Measurements from ENCODE around the gene RTP4.

Gene RTP4, protein sequence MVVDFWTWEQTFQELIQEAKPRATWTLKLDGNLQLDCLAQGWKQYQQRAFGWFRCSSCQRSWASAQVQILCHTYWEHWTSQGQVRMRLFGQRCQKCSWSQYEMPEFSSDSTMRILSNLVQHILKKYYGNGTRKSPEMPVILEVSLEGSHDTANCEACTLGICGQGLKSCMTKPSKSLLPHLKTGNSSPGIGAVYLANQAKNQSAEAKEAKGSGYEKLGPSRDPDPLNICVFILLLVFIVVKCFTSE

DNA sequence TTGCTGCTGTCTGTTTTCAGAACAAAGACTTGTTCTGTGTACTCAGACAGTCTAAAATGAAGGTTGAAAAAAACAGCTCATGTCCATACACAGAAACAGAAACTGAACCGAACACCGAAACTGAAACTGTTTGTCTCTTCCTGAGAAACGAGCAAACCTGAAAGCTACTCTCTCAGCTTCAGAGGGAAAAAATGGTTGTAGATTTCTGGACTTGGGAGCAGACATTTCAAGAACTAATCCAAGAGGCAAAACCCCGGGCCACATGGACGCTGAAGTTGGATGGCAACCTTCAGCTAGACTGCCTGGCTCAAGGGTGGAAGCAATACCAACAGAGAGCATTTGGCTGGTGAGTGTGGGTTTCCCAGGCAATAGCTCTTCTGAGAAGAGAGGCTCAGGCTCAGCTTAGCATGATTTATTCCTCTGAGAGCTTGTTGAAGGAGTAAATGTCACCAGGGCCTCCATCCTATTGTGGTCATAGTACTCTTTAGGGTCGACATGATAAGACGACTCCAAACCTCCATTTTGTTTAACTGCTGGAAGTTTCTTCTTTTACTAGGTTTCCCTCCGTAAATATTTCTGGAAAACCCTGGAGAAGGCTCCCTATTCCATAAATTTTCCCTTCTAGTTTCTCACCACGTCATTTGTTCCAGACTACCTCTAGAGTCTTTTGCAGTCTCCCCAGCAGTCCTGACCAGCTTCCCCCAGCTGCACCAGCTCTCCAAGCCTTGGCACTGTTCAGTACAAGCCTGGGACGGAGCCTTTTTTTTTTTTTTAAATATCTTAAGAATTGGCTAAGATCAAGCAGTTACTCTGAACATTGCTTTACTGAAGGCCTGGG is at the start of gene RTP4:
Gene RTP4, plus strand, starts transcription at position 135 of the 838 bp plus-strand sequence. Its CDS starts 57 bp downstream, at position 192.
- H3K27me3 Mint-ChIP-seq, result no peaks in the 10 kb centered on the region
- H3K4me3 Mint-ChIP-seq, result peak within 1 kb of the TSS; percentile 94 to 98
- DNase-seq, result peak; percentile 27
- H3K27ac Mint-ChIP-seq, result peak within 1 kb of the TSS; percentile 99
- peaks cover 5 to 9% of the 10 kb centered on the region in 2 donors for H3K4me1 Mint-ChIP-seq
- peak; percentile 88 to 89 for ATAC-seq (replicated peaks)
- peaks cover 28 to 29% of the 10 kb centered on the region in 2 donors for H3K36me3 Mint-ChIP-seq
- H3K9me3 Mint-ChIP-seq, result peaks cover 0 to 1% of the 10 kb centered on the region in 2 donors

DNA sequence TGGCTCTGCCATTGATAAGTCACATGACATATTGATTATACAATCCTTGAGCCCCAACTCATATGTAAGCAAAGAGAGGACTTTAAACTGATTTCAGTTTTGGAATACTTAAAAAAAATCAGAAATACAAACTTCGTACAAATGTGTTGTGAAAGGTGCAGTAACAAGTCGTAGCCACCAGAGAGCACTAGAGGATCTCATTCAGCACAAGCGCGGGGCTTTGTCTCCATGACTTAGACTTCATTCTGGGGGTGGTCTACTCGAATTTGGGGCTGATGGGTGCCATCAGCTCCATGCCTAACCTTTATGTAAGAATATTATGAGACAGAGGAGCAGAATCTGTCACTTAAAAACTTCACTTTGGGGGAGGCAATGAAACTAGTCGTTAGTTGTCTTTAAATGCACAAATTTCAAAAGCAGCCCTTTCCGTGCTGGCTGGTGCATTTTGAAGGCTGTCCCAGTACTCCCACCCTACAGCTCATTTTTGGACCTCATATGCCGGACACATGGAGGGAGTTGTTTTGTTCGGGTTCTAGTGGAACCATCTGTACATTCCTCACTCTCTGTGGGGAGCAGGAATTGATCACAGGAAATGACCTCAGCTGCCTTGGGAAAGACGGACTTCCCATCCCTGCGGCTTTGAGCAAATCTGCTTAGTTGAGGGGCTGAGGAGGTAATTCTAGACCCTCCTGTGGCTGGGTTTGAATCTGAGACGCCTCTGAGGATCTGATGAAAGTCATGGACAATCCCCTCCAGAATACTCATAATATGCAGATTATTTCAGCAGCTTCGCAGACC is 49.2 kb upstream of the RTP4 start:
- H3K4me1 Mint-ChIP-seq, result peaks cover 6 to 7% of the 10 kb centered on the region in 2 donors
- H3K27ac Mint-ChIP-seq, result no peak overlapping the region
- DNase-seq, result no peak
- no peak for ATAC-seq (replicated peaks)
- H3K4me3 Mint-ChIP-seq, result no peak overlapping the region
- no peaks in the 10 kb centered on the region for H3K9me3 Mint-ChIP-seq
- H3K36me3 Mint-ChIP-seq, result no peaks in the 10 kb centered on the region
- H3K27me3 Mint-ChIP-seq, result peaks cover 31 to 37% of the 10 kb centered on the region in 2 donors

DNA sequence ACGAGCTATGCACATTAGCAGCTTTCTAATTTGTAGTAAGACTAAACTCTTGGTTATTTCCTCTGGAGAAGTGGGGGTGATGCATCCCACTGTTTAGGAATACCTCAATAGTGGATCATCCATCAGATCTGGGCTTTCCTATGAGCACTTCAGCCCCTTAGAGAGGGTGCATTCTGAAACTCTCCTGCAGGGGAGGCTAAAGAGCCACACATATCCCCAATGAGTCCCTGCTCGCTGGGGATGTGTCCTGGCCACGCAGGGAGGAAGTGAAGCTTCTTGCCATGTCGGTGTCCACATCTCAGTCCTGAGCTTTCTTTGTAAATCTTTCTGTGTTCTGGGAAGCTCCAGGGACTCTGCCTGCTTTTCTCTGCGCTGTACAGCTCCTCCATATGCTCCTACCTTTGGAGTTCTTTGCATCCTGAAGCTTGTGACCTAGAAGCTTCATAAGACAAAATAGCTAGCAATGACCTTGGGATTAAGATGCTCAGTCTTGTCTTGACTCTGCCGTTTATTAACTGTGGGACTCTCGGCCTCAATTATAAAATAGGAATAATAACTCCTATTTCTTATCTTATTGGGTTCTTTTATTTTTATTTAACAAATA is 48.4 kb upstream of the RTP4 start:
- ATAC-seq (replicated peaks) (peak; percentile 86 to 95), DNase-seq (peak; percentile 49)
- Mint-ChIP-seq H3K4me3 (no peak overlapping the region), H3K4me1 (peaks cover 6 to 7% of the 10 kb centered on the region in 2 donors), H3K27me3 (peaks cover 24 to 33% of the 10 kb centered on the region in 2 donors), H3K9me3 (no peaks in the 10 kb centered on the region), H3K27ac (no peak overlapping the region), H3K36me3 (no peaks in the 10 kb centered on the region)

DNA sequence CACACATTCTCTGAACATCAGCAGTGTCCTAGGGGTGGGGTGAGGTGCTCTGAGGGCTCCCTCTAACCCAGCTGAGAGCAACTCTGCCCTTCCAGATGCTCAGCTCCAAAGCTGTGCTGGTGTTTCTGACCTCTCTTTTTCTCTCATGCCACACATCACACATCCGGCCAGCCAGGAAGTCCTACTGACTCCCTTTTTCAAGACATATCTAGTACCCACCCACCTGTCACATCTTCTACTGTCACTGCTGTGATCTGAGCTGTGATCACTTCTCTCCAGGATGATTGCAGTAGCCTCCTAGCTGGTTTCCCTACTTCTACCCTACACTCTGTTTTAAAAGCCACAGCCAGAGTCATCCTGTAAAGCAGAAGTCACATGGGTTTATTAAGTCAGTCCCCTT is 46.4 kb upstream of the RTP4 start:
- DNase-seq (no peak), ATAC-seq (replicated peaks) (no peak)
- H3K27ac Mint-ChIP-seq, result no peak overlapping the region
- H3K9me3 Mint-ChIP-seq, result no peaks in the 10 kb centered on the region
- no peak overlapping the region for H3K4me3 Mint-ChIP-seq
- peaks cover 6 to 7% of the 10 kb centered on the region in 2 donors for H3K4me1 Mint-ChIP-seq
- H3K36me3 Mint-ChIP-seq, result no peaks in the 10 kb centered on the region
- H3K27me3 Mint-ChIP-seq, result peaks cover 18 to 28% of the 10 kb centered on the region in 2 donors

DNA sequence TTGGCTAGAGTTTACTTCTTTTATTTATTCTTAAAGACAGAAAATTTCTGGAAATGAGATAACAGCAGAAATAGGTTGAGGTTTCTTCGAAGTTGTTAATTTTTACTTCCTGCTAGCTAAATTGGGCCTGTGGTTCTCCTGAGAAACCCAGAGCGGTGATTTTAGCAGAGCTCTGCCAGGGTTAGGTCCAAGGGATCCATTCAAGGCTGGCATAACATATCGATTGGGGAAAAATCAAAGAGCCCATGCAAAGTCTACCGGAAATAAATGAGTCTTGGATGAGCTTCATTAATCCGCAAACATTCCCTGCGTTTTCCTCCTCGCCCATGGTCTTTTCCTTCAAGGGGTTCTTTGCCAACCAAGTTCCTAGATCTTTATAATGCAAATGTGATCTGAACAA is 45.9 kb upstream of the RTP4 start:
- no peak for DNase-seq
- Mint-ChIP-seq H3K27ac (no peak overlapping the region), H3K4me3 (no peak overlapping the region), H3K27me3 (peaks cover 13 to 23% of the 10 kb centered on the region in 2 donors), H3K36me3 (no peaks in the 10 kb centered on the region), H3K9me3 (no peaks in the 10 kb centered on the region), H3K4me1 (peaks cover 6 to 7% of the 10 kb centered on the region in 2 donors)
- no peak for ATAC-seq (replicated peaks)

DNA sequence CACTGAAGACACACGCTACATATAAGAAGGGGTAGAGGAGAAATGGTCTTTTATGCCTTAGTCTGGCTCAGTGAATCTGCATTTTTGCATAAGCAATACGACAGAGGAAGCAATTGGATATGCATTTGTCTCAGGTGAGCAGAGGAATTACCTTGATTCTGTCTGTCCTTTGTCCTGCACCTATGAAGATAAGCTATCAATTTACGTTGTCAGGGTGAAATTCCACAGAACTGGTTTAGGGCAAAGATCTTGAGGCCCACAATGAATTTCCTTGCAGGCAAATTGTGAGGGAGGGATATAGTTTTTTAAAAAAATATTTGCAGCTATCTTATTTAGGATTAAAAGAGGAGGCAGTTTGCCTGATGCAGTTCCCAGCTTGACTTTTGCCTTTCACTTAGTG is 45.1 kb upstream of the RTP4 start:
- peaks cover 8 to 16% of the 10 kb centered on the region in 2 donors for H3K27me3 Mint-ChIP-seq
- peaks cover 6 to 7% of the 10 kb centered on the region in 2 donors for H3K4me1 Mint-ChIP-seq
- H3K36me3 Mint-ChIP-seq, result no peaks in the 10 kb centered on the region
- H3K9me3 Mint-ChIP-seq, result no peaks in the 10 kb centered on the region
- H3K4me3 Mint-ChIP-seq, result no peak overlapping the region
- H3K27ac Mint-ChIP-seq, result no peak overlapping the region
- DNase-seq, result no peak
- ATAC-seq (replicated peaks), result no peak

DNA sequence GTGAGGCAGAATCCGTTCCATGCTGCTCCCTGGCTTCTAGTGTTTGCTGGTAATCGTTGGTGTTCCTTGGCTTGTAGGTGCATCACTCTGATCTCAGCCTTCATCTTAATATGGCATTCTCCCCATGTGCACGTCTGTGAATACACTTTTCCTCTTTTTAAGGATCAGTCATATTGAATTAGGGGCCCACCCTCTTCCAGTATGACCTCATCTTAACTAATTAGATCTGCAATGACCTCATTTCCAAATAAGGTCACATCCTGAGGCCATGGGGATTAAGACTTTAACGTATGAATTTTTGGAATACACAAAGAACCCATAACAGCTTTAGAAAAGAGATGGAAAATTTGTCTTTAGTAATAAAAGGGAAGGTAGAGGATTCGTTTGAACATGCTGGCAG is 42.6 kb upstream of the RTP4 start:
- H3K27ac Mint-ChIP-seq, result no peak overlapping the region
- ATAC-seq (replicated peaks) (no peak), DNase-seq (no peak)
- H3K9me3 Mint-ChIP-seq, result no peaks in the 10 kb centered on the region
- H3K4me1 Mint-ChIP-seq, result no peaks in the 10 kb centered on the region
- no peak overlapping the region for H3K4me3 Mint-ChIP-seq
- H3K36me3 Mint-ChIP-seq, result no peaks in the 10 kb centered on the region
- H3K27me3 Mint-ChIP-seq, result peaks cover 8% of the 10 kb centered on the region in 2 donors

DNA sequence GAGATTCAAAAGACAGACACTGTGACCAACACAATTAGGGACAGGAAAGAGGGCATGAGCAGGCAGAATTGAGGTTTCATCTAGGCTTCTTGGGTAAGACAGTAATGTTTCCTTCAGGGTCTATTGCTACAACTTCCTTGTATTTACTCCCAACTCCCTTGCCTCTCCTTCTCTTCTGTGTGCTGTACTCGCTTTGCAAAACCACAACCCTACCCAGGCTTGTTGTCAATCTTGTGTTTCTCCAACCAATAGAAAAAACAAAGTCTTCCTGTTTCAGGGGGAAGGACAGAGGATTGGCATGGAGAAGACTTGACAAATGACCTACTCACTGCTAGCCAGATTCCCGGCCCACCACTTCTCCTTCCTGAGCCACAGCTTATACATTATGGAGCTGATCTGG is 40.3 kb upstream of the RTP4 start:
- Mint-ChIP-seq H3K27me3 (peaks cover 8 to 12% of the 10 kb centered on the region in 2 donors), H3K9me3 (no peaks in the 10 kb centered on the region), H3K27ac (no peak overlapping the region), H3K36me3 (no peaks in the 10 kb centered on the region), H3K4me1 (no peaks in the 10 kb centered on the region), H3K4me3 (no peak overlapping the region)
- ATAC-seq (replicated peaks) (no peak), DNase-seq (no peak)

DNA sequence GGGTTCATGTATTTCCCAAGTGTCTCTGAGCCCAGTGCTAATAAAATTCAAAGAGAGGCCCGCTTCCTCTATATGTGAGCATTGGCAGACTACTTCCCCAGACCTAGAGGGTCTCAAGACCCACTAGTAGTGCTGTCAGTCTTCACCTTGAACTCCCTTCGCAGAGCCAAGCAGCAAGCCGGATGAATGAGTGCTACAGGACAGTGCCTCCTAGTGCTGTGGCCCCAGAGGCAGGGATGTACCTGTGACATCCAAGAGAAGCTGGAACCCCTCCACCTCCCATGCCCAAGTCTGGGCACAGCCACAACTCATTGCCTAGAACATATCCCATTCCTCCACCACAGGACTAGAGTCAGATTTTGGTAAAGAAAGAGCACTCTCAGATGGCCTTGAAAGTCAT is 39.5 kb upstream of the RTP4 start:
- no peak overlapping the region for H3K4me3 Mint-ChIP-seq
- H3K27ac Mint-ChIP-seq, result no peak overlapping the region
- no peaks in the 10 kb centered on the region for H3K36me3 Mint-ChIP-seq
- no peaks in the 10 kb centered on the region for H3K9me3 Mint-ChIP-seq
- H3K27me3 Mint-ChIP-seq, result peaks cover 8 to 12% of the 10 kb centered on the region in 2 donors
- H3K4me1 Mint-ChIP-seq, result no peaks in the 10 kb centered on the region
- ATAC-seq (replicated peaks) (no peak), DNase-seq (no peak)

DNA sequence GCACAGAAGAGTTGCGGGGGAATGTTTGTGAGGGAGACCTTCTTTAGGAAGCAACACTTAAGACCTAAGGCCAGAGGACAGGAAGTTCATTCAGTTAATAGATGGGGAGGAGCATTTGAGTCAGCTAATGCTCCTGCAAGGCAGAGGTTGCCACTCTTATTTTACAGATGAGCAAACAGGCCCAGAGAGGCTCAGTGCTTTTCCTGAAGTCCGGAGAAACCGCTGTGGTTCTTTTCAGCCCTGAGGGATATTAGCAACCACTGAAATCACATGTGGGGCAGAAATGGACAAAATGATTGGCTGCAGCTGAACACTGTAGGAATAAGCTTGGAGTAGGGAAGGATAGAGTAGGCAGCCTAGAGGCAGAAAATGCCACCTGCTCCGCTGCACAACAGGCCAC is 33.3 kb upstream of the RTP4 start:
- ATAC-seq (replicated peaks) (no peak), DNase-seq (no peak)
- no peaks in the 10 kb centered on the region for H3K4me1 Mint-ChIP-seq
- peaks cover 20 to 33% of the 10 kb centered on the region in 2 donors for H3K27me3 Mint-ChIP-seq
- no peaks in the 10 kb centered on the region for H3K36me3 Mint-ChIP-seq
- H3K4me3 Mint-ChIP-seq, result no peak overlapping the region
- H3K9me3 Mint-ChIP-seq, result no peaks in the 10 kb centered on the region
- no peak overlapping the region for H3K27ac Mint-ChIP-seq

DNA sequence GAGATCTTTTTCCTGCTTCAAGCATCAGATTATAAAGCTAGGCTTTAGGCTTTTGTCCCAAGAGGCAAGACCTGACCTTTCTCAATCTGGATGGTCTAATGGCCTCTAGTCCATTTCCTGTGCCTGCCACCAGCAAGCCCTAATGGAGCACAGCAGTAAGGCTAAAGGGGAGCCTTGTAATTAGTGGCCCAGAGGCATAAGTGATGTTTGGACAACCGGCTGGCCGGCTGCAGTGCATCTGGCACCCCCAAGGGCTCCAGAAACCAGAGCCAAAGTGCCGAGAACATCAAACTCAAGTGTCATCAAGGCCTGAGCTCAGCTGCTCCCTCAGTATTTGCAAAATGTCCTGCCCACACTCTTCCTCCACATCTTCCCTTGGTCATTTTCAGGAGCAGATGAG is 31.9 kb upstream of the RTP4 start:
- Mint-ChIP-seq H3K27ac (no peak overlapping the region), H3K4me3 (no peak overlapping the region), H3K9me3 (no peaks in the 10 kb centered on the region), H3K4me1 (no peaks in the 10 kb centered on the region), H3K27me3 (peaks cover 27 to 41% of the 10 kb centered on the region in 2 donors), H3K36me3 (no peaks in the 10 kb centered on the region)
- no peak for ATAC-seq (replicated peaks)
- DNase-seq, result no peak

DNA sequence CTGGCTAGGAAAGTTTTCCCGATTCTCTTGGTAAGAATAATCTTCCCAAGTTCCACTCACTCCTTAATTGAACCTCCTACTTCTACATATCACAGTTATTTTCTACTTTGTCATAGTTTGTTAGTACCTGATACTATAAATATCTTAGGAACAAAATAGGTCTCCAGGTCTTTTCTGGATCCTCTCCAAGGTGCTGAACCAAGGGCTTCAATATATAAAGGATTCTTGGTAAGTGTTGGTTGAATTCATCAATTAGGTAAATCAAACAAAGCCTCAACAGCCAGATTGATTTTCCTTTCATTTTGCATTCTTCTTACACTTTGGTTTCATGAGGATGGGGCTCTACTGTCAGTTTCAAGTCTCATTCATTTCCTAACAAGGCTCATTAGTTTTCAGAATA is 27.6 kb upstream of the RTP4 start:
- H3K27ac Mint-ChIP-seq, result no peak overlapping the region
- no peak overlapping the region for H3K4me3 Mint-ChIP-seq
- no peaks in the 10 kb centered on the region for H3K9me3 Mint-ChIP-seq
- no peak for ATAC-seq (replicated peaks)
- DNase-seq, result no peak
- H3K36me3 Mint-ChIP-seq, result no peaks in the 10 kb centered on the region
- H3K27me3 Mint-ChIP-seq, result peaks cover 15 to 51% of the 10 kb centered on the region in 2 donors
- no peaks in the 10 kb centered on the region for H3K4me1 Mint-ChIP-seq

DNA sequence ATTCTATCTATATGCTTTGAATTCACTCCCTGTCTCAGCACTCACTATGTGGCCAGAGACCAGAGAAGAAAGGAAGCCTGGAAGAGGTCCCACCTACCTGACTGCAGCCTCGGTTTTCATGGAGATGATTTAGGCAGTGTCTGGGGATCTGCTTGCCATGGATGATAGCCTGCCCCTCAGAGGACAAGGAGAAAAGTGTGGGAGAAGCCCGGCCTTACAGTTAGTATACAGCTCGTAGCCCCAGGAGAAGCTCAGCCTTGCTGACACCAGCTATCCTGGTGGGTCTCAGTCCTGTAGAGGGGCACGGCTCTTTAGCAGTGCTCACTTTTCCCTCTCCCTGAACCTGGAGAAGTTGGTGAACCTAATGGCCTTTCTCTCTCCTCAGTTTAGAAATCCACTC is 25.9 kb upstream of the RTP4 start:
- Mint-ChIP-seq H3K4me3 (no peak overlapping the region), H3K4me1 (no peaks in the 10 kb centered on the region), H3K27ac (no peak overlapping the region), H3K27me3 (peaks cover 15 to 42% of the 10 kb centered on the region in 2 donors), H3K36me3 (no peaks in the 10 kb centered on the region), H3K9me3 (no peaks in the 10 kb centered on the region)
- ATAC-seq (replicated peaks) (no peak), DNase-seq (no peak)

DNA sequence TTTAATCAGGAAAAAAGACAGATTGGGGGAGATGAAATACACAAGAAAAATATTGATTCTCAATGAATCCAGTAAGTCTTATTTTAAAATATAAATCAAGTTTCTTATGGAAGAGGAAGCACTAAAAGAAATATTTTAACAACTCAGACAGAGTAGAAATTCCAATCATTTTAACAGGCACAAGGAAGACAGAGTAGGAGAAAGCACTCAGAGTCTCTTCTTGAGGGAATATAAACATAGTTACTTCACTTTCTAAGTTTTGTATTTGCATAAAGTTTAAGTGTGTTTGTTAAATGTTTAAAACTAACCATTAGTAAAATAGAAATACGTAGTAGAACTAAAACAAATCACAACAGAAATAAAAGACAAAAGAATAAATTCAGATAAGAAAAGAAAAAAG is 24.5 kb upstream of the RTP4 start:
- DNase-seq, result no peak
- H3K27me3 Mint-ChIP-seq, result peaks cover 10 to 28% of the 10 kb centered on the region in 2 donors
- H3K36me3 Mint-ChIP-seq, result no peaks in the 10 kb centered on the region
- H3K4me3 Mint-ChIP-seq, result no peak overlapping the region
- no peak overlapping the region for H3K27ac Mint-ChIP-seq
- ATAC-seq (replicated peaks), result no peak
- no peaks in the 10 kb centered on the region for H3K4me1 Mint-ChIP-seq
- H3K9me3 Mint-ChIP-seq, result no peaks in the 10 kb centered on the region
